Stimulated activated CD4-positive, alpha-beta T cell treated with anti-CD3 and anti-CD28 coated beads, Interleukin-15, amount 100 ng/mL, for 1 hour (primary cell): ENCODE measurements around the gene ASB16.

Experiments
- DNase-seq, 2 donors: peaks; one replicate each; pipeline ENCODE4 v3.0.0-alpha.2; 2020; ENCODE audit warnings: low read depth in 1 of 2, low spot score in 1 of 2

ASB16 gene

DNA sequence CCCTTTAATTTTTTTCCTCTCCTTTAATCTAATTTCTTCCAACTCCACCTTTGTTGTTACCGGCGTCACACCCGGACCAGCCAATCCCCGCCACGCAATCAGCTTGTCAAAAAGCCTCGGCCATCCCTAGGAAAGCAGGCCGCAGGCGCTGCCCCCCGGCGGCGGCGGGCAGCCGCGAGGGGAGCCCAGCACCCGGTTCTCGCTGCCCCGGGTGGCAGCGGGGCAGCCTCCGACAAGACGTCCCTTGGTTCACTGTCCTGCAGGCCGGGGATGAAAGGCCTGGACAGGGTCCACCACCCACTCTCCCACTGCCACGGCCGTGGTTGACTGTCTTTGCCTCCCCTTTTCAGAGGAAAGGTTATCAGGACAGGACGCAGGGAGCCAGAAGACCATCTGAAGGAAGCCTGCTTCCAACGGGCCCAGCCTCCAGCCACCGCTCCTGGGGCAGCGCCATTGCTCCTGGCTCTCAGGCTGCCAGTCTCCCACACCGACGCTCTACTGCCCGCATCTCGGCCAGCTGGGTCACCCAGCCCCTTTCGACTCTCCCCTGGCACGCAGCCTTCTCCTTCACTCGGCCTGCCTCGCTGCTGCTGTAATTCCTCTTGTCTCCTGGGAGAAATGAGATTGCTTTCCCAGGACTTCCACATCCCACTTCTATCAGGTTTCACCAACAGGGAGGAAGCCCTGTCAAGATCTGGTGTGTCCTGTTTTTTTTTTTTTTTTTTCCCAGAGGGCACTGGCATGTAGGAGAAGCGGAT, 51.8 kb downstream of the ASB16 start:
- no peak for DNase-seq

- DNase-seq: no peak
These were observed 53.1 kb downstream of the ASB16 start for GRCh38 chr17:44223541-44224071.
